Stimulated activated CD4-positive, alpha-beta T cell treated with anti-CD3 and anti-CD28 coated beads, Interleukin-4, amount 100 ng/mL, for 24 hours (primary cell): ENCODE data around the gene LEAP2.

Source experiments
- DNase-seq: peaks from one replicate; pipeline ENCODE4 v3.0.0-alpha.2; 2020

LEAP2 gene

GRCh38 chr5:132884548-132884947 is 11.1 kb downstream of the LEAP2 start:
- no peak for DNase-seq

- DNase-seq = no peak
Measured at GRCh38 chr5:132886064-132886823, 12.8 kb downstream of the LEAP2 start.

GRCh38 chr5:132887283-132887682 is 13.8 kb downstream of the LEAP2 start:
- DNase-seq = no peak

- DNase-seq = no peak
Measured at GRCh38 chr5:132889501-132889900, 16.0 kb downstream of the LEAP2 start.

DNA sequence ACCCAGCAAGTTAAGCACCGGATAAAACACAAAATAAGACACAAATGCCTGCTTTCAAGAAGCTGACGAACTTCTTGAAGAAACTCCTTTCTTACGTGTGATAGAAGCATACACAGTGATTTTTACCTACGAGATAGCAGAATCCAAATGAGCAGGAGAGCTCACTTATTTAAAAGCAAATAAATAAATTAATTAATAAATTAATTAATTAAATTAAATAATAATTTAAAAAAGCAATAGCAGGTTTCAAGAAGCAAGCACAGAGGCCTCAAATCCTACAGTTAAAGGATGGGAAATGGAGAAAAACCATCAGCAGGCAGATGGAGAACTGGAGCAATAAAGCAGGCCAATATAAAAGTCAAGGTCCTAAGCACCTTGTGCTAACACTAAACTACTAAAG is 17.3 kb downstream of the LEAP2 start:
- no peak for DNase-seq

- no peak for DNase-seq
Measured at GRCh38 chr5:132895719-132896305, 22.3 kb downstream of the LEAP2 start.

DNA sequence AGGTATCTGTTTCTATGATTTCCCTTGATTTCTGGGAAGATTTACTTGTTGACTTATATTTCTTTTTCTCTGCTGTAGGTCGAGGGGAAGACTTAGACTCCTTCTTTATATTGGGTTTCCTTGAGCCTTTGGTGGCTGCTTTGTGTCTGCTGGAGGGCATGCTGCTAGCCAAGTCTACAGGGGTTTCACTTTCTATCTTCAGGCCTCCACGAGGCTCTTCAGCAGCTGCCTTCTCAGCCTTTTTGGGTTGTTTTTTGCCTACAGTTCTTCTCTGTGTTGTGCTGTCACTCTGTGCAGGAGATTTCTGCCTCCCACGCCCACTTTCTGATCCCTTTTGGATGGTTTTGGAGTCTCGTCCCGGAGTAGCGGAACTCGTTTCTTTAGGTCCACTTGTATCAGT is 23.2 kb downstream of the LEAP2 start:
- DNase-seq = no peak

DNA sequence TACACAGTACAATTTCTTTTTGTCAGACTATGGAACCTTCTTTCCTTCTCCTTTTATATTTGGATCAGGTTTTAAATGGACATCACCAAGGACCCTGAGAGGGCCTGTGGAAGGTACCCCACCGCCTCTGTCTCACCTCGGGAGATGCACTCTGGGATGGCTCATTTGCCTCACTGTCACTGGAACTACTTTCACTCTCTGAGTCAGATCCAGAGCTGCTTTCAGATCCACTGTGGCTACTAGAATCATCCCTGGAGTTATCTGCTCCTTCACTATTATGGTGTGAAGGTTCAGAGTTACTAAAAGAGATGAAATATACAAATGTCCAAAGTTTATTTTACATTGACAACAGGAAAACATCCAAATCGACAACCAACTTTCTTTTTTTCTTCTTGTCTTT is 24.6 kb downstream of the LEAP2 start:
- no peak for DNase-seq

- DNase-seq = no peak
Measured at GRCh38 chr5:132901036-132901435, 27.6 kb downstream of the LEAP2 start.

DNA sequence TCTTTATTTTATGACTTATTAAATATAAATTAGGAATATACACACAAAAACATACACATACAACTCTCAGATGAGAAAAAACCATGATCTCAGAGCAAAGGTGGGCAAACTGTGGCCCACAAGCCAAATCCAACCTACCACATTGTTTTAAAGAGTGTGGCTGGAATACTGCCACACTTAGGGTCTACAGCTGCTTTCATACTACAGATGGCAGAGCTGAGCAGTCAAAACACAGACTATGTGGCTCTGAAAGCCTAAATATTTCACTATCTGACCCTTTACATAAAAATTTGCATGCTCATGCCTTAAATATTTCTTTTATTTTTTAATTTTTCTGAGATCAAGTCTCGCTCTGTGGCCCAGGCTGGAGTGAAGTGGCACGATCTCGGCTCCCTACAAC is 28.3 kb downstream of the LEAP2 start:
- no peak for DNase-seq

GRCh38 chr5:132905938-132906337 is 32.5 kb downstream of the LEAP2 start:
- DNase-seq = no peak

DNA sequence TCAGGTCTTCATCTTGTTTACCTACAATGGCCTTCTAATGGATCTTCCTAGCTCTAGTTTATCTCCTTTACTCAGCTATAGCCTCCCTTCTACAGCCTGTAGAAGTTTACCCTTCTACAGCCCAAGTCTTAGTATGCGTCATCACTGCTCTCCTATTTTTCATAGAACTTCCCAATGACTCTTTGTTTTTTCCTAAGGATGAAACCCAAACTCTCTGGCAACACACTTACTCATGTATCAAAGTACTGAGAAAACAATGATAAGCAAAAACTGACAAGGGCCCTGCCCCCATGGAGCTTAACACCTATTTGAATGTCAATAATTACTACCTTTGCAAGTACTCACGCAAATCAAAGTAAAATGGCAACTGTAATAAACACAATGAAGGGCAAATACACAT is 33.7 kb downstream of the LEAP2 start:
- DNase-seq = no peak

GRCh38 chr5:132909702-132910101 is 36.2 kb downstream of the LEAP2 start:
- no peak for DNase-seq

- DNase-seq = no peak
Measured at GRCh38 chr5:132915681-132916080, 42.2 kb downstream of the LEAP2 start.

DNA sequence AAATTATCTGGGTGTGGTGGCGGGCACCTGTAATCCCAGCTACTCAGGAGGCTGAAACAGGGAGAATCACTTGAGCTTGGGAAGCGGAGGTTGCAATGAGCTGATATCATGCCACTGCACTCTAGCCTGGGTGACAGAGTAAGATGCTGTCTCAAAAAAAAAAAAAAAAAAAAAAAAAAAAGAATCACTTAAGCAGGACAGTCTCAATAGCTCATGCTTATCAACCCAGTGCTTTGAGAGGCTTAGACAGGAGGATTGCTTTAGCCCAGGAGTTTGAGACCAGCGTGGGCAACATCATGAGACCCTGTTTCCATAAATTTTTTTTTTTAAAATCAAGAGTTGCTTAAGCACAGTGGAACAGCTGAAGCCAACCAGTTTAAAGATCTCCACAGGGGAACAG is 42.6 kb downstream of the LEAP2 start:
- no peak for DNase-seq
